ENCODE results near the gene SF3A2. TPM values are rescaled to one million over a fixed set of nuclear protein-coding genes. Genes with fewer than 3 reads are reported as not detected.

SF3A2 gene
- total and polyA plus RNA-seq, 2 experiments from 2014 or later: 67.7 to 128 TPM

GRCh38 chr19:2237869-2238153 lies 1.2 kb downstream of the SF3A2 start:
- Mint-ChIP-seq H3K36me3 (ENCODE audit: low read depth) (peaks cover 48% of the 10 kb centered on the region), H3K4me1 (peaks cover 45% of the 10 kb centered on the region), H3K4me3 (peak overlapping the region; percentile 98), H3K27ac (peak overlapping the region; percentile 90; the same call in 1 of the 2 replicates), H3K27me3 (ENCODE audit: insufficient read depth, low read depth, poor library complexity) (peaks cover 19% of the 10 kb centered on the region), H3K9me3 (peaks cover 15% of the 10 kb centered on the region; the same call in 2 of the 3 replicates)
- no peaks in the 10 kb centered on the region for H3K36me3 ChIP-seq (ENCODE audit: insufficient read depth)
- ATAC-seq (no peak), DNase-seq (ENCODE audit: low spot score) (no peak)
- H3F3A ChIP-seq (replicated peaks; ENCODE audit: low read depth): peaks cover 23% of the 10 kb centered on the region; the same call in 1 of the 2 replicates
- H3K4me2 ChIP-seq: peak overlapping the region; percentile 97
- H3K4me3 ChIP-seq: peak overlapping the region; percentile 96
- TF ChIP-seq JUNB (IDR thresholded peaks at IDR 0.05; ENCODE audit: unreplicated experiment) (no peak), REST (IDR thresholded peaks at IDR 0.05; ENCODE audit: unreplicated experiment) (no peak), ETS1 (IDR thresholded peaks at IDR 0.05) (no peak), STAT1 (IDR thresholded peaks at IDR 0.05; ENCODE audit: unreplicated experiment) (no peak), NANOG (IDR thresholded peaks at IDR 0.05; ENCODE audit: borderline replicate concordance) (no peak), CTCF (conservative IDR thresholded peaks at IDR 0.05; ENCODE audit: low read depth in 2 of 2) (no peak), ZNF114 (CRISPR knock-in tag; IDR thresholded peaks at IDR 0.05) (no peak), EZH2 (IDR thresholded peaks at IDR 0.05; ENCODE audit: low read depth, unreplicated experiment) (no peak), EZH2phosphoT487 (IDR thresholded peaks at IDR 0.05; ENCODE audit: unreplicated experiment) (no peak), ZNF462 (CRISPR knock-in tag; IDR thresholded peaks at IDR 0.05) (no peak), CREB1 (CRISPR knock-in tag; IDR thresholded peaks at IDR 0.05; ENCODE audit: low read depth) (no peak), ZNF331 (CRISPR knock-in tag; IDR thresholded peaks at IDR 0.05; ENCODE audit: low read depth) (no peak)
- H4K20me1 ChIP-seq (replicated peaks; ENCODE audit: insufficient read depth): peaks cover 45% of the 10 kb centered on the region
- no peak overlapping the region for H3K27ac ChIP-seq (ENCODE audit: low read depth)
- H3K79me2 ChIP-seq (replicated peaks; ENCODE audit: insufficient read depth): peaks cover 80% of the 10 kb centered on the region
- H3K9me2 ChIP-seq (ENCODE audit: insufficient read depth): no peaks in the 10 kb centered on the region
- H2AFZ ChIP-seq: no peak overlapping the region
- peaks cover 32% of the 10 kb centered on the region for H3K4me1 ChIP-seq (ENCODE audit: insufficient read depth)
- no peaks in the 10 kb centered on the region for H3K27me3 ChIP-seq (ENCODE audit: insufficient read depth)

Data from GM23338 (cell line).